Stimulated activated CD8-positive, alpha-beta memory T cell treated with anti-CD3 and anti-CD28 coated beads, Interleukin-12 subunit alpha, Interleukin-12 subunit beta, amount 100 ng/mL, for 1 hour (primary cell): ENCODE results near the gene CSNK2A2.

Experiments used
- DNase-seq: peaks from one replicate; pipeline ENCODE4 v3.0.0-alpha.2; 2020; ENCODE audit warnings: low read depth

Gene CSNK2A2

GRCh38 chr16:58198022-58198683 lies at the start of gene CSNK2A2:
TSS of gene CSNK2A2 (minus strand) at chr16:58198106. CDS start at chr16:58197736, 370 bp downstream.
- DNase-seq = peak; percentile 54

- no peak for DNase-seq
Measured at GRCh38 chr16:58243528-58244004, 45.7 kb upstream of the CSNK2A2 start.

- no peak for DNase-seq
Measured at GRCh38 chr16:58236831-58237230, 38.9 kb upstream of the CSNK2A2 start.

GRCh38 chr16:58236231-58236690 lies 38.4 kb upstream of the CSNK2A2 start:
- peak; percentile 33 for DNase-seq

- no peak for DNase-seq
Measured at GRCh38 chr16:58235663-58236062, 37.8 kb upstream of the CSNK2A2 start.

GRCh38 chr16:58234831-58235595 lies 37.1 kb upstream of the CSNK2A2 start:
- no peak for DNase-seq

- DNase-seq = no peak
Measured at GRCh38 chr16:58230259-58230658, 32.4 kb upstream of the CSNK2A2 start.

- DNase-seq = no peak
Measured at GRCh38 chr16:58226790-58227189, 28.9 kb upstream of the CSNK2A2 start.

GRCh38 chr16:58225965-58226602 lies 28.2 kb upstream of the CSNK2A2 start:
- no peak for DNase-seq

- no peak for DNase-seq
Measured at GRCh38 chr16:58222532-58223316, 24.8 kb upstream of the CSNK2A2 start.

- no peak for DNase-seq
Measured at GRCh38 chr16:58219432-58219831, 21.5 kb upstream of the CSNK2A2 start.

GRCh38 chr16:58218786-58219185 lies 20.9 kb upstream of the CSNK2A2 start:
- no peak for DNase-seq

GRCh38 chr16:58217311-58217925 lies 19.5 kb upstream of the CSNK2A2 start:
- DNase-seq = no peak

- DNase-seq = no peak
Measured at GRCh38 chr16:58212824-58213655, 15.1 kb upstream of the CSNK2A2 start.

GRCh38 chr16:58211846-58212245 lies 13.9 kb upstream of the CSNK2A2 start:
- DNase-seq = no peak

GRCh38 chr16:58211245-58211644 lies 13.3 kb upstream of the CSNK2A2 start:
- no peak for DNase-seq

GRCh38 chr16:58205276-58206036 lies 7.5 kb upstream of the CSNK2A2 start:
- no peak for DNase-seq

GRCh38 chr16:58201163-58201562 lies 3.3 kb upstream of the CSNK2A2 start:
- no peak for DNase-seq

- DNase-seq = no peak
Measured at GRCh38 chr16:58200004-58200797, 2.3 kb upstream of the CSNK2A2 start.
